ENCODE results near the gene ARMH3.

DNA sequence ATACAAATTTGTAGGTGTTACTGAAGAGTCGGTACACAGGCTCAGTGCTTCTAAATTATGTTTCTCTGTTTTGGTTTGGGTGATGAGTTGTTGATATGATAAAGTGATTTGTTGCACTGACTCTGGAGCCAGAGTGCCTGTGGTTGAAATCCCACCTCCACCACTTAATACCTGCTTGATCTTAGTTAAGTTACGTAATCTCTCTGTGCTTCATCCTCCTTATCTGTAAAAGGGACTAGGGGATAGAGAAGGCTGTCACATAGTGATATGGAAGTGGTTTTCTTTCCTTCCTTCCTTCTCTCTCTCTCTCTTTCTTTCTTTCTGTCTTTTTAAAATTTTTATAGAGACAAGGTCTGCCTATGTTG lies 8.5 kb upstream of the ARMH3 start:
- TF ChIP-seq CTCF (IDR thresholded peaks at IDR 0.05 in 4 of 5, conservative IDR thresholded peaks at IDR 0.05 in 1 of 5) (no peak), POLR2A (IDR thresholded peaks at IDR 0.05) (no peak)

Data from gastrocnemius medialis (tissue), 4 donors.